ENCODE data around the gene EFEMP2.
"Not testable (repeated sequence)": the region's sequence is repeated elsewhere in the genome, so short reads cannot be mapped to it uniquely, and the experiment has no call there.

Gene EFEMP2

DNA sequence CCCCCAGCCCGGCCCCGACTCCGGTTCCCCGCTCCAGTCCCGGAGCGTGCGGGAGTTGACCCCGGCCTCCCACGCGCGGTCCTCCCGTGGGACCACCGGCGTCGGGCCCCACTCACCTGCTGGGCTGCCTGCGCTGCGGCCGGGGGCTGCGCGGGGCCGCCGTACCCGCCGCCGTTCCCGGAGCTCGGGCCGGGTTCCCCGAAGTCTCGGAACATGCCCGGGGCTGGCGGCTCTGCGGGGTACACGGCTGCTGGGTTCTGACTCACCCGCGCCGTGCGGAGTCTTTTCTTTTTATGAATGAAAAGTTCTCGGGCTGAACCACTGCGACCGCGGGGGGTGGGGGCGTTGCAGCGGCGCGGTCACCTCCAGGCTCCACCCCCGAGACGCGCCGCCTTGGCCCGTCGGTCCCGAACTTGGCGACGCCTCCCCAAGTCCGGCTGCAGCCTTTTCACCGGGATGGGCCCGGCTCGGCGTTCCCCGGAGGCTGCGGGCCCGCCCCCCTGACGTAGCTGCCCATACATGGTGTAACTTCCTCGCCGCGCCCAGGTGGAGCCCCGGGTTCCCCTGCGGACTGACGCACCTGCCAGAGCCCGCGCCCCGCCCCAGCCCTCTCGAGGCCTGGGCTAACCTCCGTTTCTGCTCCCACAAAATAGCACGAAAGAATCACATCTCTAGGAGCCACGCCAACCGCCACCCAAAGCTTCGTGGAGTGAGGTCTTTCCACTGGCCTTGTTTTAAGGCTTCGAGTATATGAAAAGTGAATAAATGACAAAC, 27.7 kb upstream of the EFEMP2 start, which contains the start of gene FOSL1:
FOSL1 (minus strand) TSS at position 264 of the 774 bp plus-strand sequence; CDS start at position 215, 49 bp downstream.
- Histone ChIP-seq H3K27me3 (ENCODE audit: control insufficient read depth in 1 of 2, insufficient read depth in 2 of 2, low read length in 2 of 2) (peaks cover 0 to 11% of the 10 kb centered on the region in 2 donors), H3K36me3 (ENCODE audit: control insufficient read depth in 2 of 2, insufficient read depth in 2 of 2, low read length in 2 of 2) (no peaks in the 10 kb centered on the region), H3K27ac (ENCODE audit: low read length) (no peak within 1 kb of the TSS), H3K4me3 (ENCODE audit: low read length in 2 of 2) (peak within 1 kb of the TSS; percentile 69), H3K4me1 (ENCODE audit: control insufficient read depth, insufficient read depth, low read length) (peaks cover 19% of the 10 kb centered on the region), H3K9me3 (ENCODE audit: control insufficient read depth in 2 of 2, low read length in 2 of 2) (no peaks in the 10 kb centered on the region), H3K9ac (ENCODE audit: low read length in 2 of 2) (peak within 1 kb of the TSS in 1 of 2 donors; percentile 71)

DNA sequence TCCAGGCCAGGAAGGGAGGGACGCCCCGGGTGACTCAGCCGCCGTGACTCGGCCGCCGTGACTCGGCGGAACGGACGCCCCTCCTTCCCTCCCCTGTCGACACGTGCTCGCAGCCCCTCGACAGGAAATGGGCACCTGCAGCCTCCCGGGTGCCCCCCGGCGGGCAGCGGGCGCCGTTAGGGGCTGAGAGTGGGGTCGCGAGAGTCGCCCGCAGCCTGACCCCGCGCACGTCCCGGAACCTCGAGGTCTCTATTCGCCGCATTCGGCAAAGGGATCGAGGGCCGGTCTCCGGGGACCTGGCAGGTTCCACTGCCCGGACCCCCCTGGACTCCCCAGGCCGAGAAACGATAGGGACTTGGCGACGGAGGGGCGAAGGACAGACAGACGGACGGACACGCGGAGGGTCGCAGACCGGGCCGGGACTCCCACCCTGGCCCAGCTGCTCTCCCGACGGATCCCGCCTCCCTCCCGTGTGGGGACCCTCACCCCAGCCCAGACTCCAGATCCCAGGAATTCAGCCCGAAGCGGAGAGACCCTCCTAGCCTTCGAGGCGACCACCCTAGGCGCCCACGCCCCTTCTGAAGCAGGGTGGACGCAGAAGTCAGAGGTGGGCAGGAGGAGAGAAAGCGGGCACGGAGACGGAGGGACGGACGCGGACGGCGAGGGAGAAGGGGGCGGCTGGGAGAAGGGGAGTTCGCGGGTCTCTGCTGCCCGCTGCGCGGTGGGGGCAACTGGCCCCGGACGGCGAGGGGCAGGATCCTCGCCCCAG, 26.9 kb upstream of the EFEMP2 start:
- Histone ChIP-seq H3K9ac (ENCODE audit: low read length in 2 of 2) (peak overlapping the region in 1 of 2 donors; percentile 71), H3K9me3 (ENCODE audit: control insufficient read depth in 2 of 2, low read length in 2 of 2) (no peaks in the 10 kb centered on the region), H3K27me3 (ENCODE audit: control insufficient read depth in 1 of 2, insufficient read depth in 2 of 2, low read length in 2 of 2) (peaks cover 0 to 11% of the 10 kb centered on the region in 2 donors), H3K4me1 (ENCODE audit: control insufficient read depth, insufficient read depth, low read length) (peaks cover 19% of the 10 kb centered on the region), H3K36me3 (ENCODE audit: control insufficient read depth in 2 of 2, insufficient read depth in 2 of 2, low read length in 2 of 2) (no peaks in the 10 kb centered on the region), H3K4me3 (ENCODE audit: low read length in 2 of 2) (peak overlapping the region; percentile 69), H3K27ac (ENCODE audit: low read length) (no peak overlapping the region)

DNA sequence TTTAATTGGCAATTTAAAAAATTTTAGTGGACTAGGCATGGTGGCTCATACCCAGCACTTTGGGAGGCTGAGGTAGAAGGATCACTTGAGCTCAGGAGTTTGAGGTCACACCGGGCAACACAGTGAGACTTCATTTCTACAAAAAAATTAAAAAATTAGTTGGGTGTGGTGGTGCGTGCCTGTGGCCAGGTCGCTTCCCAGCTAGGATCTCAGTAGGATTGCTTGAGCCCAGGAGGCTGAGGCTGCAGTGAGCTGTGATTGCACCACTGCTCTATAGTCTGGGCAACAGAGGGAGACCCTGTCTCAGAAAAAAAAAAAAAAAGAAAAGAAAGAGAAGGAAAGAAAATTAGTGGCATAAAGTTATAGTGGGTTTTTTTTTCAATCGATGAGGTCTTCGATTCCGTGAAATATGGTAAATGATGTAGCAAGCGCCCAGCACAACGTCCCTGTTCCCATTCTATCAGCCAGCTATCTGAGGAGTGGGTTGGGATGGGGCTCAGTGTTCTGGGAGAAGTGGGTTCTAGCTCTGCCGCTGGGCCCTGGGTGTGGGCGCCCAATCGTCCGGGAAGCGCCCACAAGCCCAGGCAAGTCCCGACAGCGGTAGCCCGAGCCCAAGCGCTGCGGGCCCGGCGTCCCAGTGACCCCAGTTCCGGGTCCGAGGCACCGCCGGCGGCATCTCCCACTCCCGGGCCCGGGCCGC, 26.2 kb upstream of the EFEMP2 start:
- Histone ChIP-seq H3K27ac (ENCODE audit: low read length) (no peak overlapping the region), H3K9ac (ENCODE audit: low read length in 2 of 2) (no peak overlapping the region), H3K27me3 (ENCODE audit: control insufficient read depth in 1 of 2, insufficient read depth in 2 of 2, low read length in 2 of 2) (peaks cover 0 to 11% of the 10 kb centered on the region in 2 donors), H3K4me3 (ENCODE audit: low read length in 2 of 2) (peak overlapping the region; percentile 37 to 69), H3K36me3 (ENCODE audit: control insufficient read depth in 2 of 2, insufficient read depth in 2 of 2, low read length in 2 of 2) (no peaks in the 10 kb centered on the region), H3K9me3 (ENCODE audit: control insufficient read depth in 2 of 2, low read length in 2 of 2) (no peaks in the 10 kb centered on the region), H3K4me1 (ENCODE audit: control insufficient read depth, insufficient read depth, low read length) (peaks cover 21% of the 10 kb centered on the region)

DNA sequence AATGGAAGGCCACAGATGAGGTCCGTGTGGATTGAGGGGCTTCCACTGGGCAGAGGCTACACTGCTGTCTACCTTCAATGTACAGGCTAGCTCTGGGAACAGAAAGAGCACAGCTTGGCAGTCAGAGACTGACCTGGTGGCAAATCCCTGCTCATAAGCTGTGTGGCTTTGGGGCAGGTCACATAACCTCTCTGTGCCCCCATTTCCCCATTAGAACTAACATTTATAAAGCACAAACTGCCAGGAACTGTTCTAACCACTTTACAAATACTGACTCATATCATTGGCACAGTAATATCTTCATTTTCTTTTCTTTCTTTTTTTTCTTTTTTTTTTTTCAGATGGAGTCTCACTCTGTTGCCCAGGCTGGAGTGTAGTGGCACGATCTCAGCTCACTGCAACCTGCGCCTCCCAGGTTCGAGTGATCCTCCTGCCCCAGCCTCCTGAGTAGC, 24.4 kb upstream of the EFEMP2 start:
- Histone ChIP-seq H3K27me3 (ENCODE audit: control insufficient read depth in 1 of 2, insufficient read depth in 2 of 2, low read length in 2 of 2) (peaks cover 0 to 11% of the 10 kb centered on the region in 2 donors), H3K27ac (ENCODE audit: low read length) (no peak overlapping the region), H3K9ac (ENCODE audit: low read length in 2 of 2) (no peak overlapping the region), H3K4me3 (ENCODE audit: low read length in 2 of 2) (no peak overlapping the region), H3K4me1 (ENCODE audit: control insufficient read depth, insufficient read depth, low read length) (peaks cover 36% of the 10 kb centered on the region), H3K36me3 (ENCODE audit: control insufficient read depth in 2 of 2, insufficient read depth in 2 of 2, low read length in 2 of 2) (no peaks in the 10 kb centered on the region), H3K9me3 (ENCODE audit: control insufficient read depth in 2 of 2, low read length in 2 of 2) (no peaks in the 10 kb centered on the region)

DNA sequence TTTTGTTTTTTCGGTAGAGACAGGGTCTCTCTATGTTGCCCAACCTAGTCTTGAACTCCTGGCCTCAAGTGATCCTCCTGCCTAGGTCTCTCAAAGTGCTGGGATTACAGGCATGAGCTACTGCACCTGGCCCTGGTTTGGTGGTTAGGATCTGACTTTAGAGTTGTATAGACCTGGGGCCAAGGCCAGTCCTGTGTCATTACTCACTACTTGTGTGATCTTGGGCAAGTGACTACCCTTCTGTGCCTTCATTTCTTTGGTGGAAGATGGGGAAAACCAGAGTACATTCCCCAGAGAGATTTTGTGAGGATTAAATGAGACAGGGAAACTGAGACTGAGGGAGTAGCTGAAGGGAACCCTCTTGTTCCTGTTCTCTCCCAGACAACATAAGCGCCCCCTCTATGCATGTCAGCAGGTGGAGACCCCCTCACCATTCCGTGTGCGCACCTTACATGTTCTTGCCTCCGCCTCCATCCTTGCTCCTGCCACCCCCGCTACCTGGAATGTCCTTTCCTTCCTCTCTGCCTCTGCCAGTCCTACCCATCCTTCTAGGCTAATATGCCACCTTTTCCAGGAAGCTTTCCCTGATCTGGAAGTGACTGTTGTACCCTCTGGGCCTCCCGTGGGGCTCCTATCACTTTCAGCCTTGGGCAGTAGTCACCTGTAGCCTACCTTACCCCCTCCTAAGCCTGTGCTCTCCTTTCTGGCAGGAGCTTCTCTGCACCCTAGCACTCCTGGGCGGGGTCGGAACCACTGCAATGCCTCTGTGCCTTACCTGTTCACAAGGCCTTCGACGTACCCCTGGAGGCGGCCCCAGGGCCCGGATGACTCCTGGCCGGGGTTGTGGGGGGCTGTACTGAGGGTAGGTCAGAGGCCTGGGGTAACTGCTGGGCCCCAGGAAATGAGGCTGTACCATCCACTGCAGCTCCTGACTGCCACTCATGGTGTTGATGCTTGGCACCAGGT, 23.7 kb upstream of the EFEMP2 start:
- H3K4me3 ChIP-seq (ENCODE audit: low read length in 2 of 2), result no peak overlapping the region
- no peak overlapping the region for H3K27ac ChIP-seq (ENCODE audit: low read length)
- no peaks in the 10 kb centered on the region for H3K9me3 ChIP-seq (ENCODE audit: control insufficient read depth in 2 of 2, low read length in 2 of 2)
- peaks cover 0 to 11% of the 10 kb centered on the region in 2 donors for H3K27me3 ChIP-seq (ENCODE audit: control insufficient read depth in 1 of 2, insufficient read depth in 2 of 2, low read length in 2 of 2)
- H3K4me1 ChIP-seq (ENCODE audit: control insufficient read depth, insufficient read depth, low read length), result peaks cover 42% of the 10 kb centered on the region
- H3K36me3 ChIP-seq (ENCODE audit: control insufficient read depth in 2 of 2, insufficient read depth in 2 of 2, low read length in 2 of 2), result no peaks in the 10 kb centered on the region
- H3K9ac ChIP-seq (ENCODE audit: low read length in 2 of 2), result no peak overlapping the region

DNA sequence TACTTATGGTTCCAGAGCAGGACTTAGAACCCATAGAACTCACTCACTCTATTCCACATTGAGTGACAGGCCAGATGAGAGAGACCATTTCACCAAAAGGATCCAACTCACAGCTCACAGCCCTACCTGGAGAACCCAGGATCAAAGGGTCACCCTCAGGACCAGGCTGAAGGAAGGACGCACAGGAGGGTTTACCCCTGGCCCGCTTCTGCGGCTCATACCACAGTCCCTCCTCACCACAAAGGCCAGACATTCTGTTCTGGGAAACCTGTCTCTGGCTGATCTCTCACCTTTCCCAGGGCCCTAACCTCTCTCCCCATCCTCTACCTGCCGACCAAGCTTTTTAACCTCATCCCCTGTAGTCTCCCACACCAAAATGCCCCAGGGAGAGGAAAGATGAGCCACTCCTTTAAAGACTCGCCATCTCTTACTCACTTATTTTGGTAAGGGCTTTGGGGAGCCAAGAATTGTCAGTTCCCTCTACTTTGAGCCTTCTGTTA, 22.9 kb upstream of the EFEMP2 start:
- H3K27me3 ChIP-seq (ENCODE audit: control insufficient read depth in 1 of 2, insufficient read depth in 2 of 2, low read length in 2 of 2), result peaks cover 0 to 11% of the 10 kb centered on the region in 2 donors
- no peak overlapping the region for H3K27ac ChIP-seq (ENCODE audit: low read length)
- peaks cover 45% of the 10 kb centered on the region for H3K4me1 ChIP-seq (ENCODE audit: control insufficient read depth, insufficient read depth, low read length)
- no peaks in the 10 kb centered on the region for H3K36me3 ChIP-seq (ENCODE audit: control insufficient read depth in 2 of 2, insufficient read depth in 2 of 2, low read length in 2 of 2)
- H3K9me3 ChIP-seq (ENCODE audit: control insufficient read depth in 2 of 2, low read length in 2 of 2), result no peaks in the 10 kb centered on the region
- H3K9ac ChIP-seq (ENCODE audit: low read length in 2 of 2), result no peak overlapping the region
- H3K4me3 ChIP-seq (ENCODE audit: low read length in 2 of 2), result no peak overlapping the region

DNA sequence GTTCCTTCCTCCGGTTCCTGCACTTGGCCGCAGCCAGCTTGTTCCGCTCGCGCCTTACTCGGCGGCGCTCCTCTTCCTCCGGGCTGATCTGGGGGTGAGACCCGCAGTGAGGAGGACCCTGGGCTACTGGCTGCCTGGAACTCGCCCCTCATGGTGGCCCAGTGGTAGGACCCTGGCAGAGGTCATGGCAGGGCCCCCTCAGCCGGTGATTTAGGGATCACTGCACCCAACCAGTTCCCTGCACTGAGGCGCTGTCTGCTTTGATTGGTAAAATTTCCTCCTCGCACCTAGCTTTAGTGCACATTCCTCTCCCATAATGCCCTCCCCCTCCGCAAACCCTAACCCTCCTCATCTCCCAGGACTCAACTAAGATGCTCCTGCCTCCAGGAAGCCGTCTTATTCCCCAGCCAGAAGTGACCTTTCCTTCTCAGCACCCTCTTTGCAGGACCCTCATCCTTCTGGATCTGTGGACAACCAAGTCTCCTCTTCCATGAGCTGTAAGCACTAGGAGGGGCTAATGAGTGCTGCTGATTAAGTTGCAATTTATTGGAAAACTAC, 21.5 kb upstream of the EFEMP2 start:
- peaks cover 44% of the 10 kb centered on the region for H3K4me1 ChIP-seq (ENCODE audit: control insufficient read depth, insufficient read depth, low read length)
- H3K27me3 ChIP-seq (ENCODE audit: control insufficient read depth in 1 of 2, insufficient read depth in 2 of 2, low read length in 2 of 2), result peaks cover 0 to 2% of the 10 kb centered on the region in 2 donors
- no peak overlapping the region for H3K4me3 ChIP-seq (ENCODE audit: low read length in 2 of 2)
- H3K36me3 ChIP-seq (ENCODE audit: control insufficient read depth in 2 of 2, insufficient read depth in 2 of 2, low read length in 2 of 2), result no peaks in the 10 kb centered on the region
- H3K9ac ChIP-seq (ENCODE audit: low read length in 2 of 2), result peak overlapping the region in 1 of 2 donors; percentile 74
- H3K9me3 ChIP-seq (ENCODE audit: control insufficient read depth in 2 of 2, low read length in 2 of 2), result no peaks in the 10 kb centered on the region
- peak overlapping the region; percentile 85 for H3K27ac ChIP-seq (ENCODE audit: low read length)

DNA sequence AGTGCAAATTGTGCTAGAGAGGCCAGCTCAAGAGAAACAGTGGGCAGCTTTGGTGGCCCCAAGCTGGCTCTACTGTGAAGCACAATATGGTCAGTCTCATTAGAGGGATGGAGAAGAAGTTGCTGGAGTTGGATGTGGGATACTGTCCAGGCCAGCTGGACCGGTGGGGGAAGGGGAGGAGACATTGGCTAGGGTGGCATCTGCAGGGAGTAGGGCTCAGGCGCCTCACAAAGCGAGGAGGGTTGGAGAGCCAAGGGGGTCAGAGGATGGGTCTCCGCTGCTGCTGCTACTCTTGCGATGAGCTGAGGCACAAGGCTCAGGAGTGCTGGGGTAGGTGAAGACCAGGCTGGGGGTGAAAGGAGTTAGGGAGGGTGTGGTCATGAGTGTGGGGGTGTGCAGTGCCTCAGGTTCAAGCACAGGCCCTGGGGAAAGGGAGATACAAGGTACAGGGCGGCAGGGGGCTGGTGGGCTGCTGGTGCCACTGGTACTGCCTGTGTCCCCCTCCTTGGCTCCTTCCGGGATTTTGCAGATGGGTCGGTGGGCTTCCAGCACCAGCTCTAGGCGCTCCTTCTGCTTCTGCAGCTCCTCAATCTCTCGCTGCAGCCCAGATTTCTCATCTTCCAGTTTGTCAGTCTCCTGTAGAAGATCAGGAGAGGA, 20.2 kb upstream of the EFEMP2 start:
- peak overlapping the region; percentile 18 to 93 for H3K4me3 ChIP-seq (ENCODE audit: low read length in 2 of 2)

DNA sequence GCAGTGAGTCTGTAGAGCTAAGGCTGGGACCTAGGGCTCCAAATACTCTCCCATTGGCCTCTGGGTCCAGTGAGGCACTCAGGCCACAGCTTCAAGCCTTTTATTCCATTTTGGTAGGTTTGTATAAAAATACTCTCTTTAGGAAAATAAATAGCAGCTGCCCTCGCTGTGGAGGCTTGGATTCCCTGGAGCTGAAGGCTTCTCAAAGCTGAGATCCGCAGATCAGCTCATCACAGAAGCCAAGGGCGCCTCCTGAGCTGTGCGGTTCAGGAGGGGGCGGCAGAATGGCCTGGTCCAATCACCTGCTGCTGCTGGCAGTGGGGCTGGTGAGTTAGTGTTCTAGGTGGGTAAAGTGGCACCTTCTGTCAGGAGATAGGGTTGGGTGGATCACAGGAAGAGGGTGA, 19.5 kb upstream of the EFEMP2 start:
- H3K27me3 ChIP-seq (ENCODE audit: control insufficient read depth in 1 of 2, insufficient read depth in 2 of 2, low read length in 2 of 2); H3K9me3 ChIP-seq (ENCODE audit: control insufficient read depth in 2 of 2, low read length in 2 of 2); H3K36me3 ChIP-seq (ENCODE audit: control insufficient read depth in 2 of 2, insufficient read depth in 2 of 2, low read length in 2 of 2): not testable (repeated sequence)
- peak overlapping the region; percentile 73 to 93 for H3K4me3 ChIP-seq (ENCODE audit: low read length in 2 of 2)
- H3K9ac ChIP-seq (ENCODE audit: low read length in 2 of 2), result peak overlapping the region; percentile 75 to 80
- H3K4me1 ChIP-seq (ENCODE audit: control insufficient read depth, insufficient read depth, low read length), result peaks cover 61% of the 10 kb centered on the region
- H3K27ac ChIP-seq (ENCODE audit: low read length), result peak overlapping the region; percentile 99

More for the DNA sequence above, 20.2 kb upstream of the EFEMP2 start:
- Histone ChIP-seq H3K4me1 (ENCODE audit: control insufficient read depth, insufficient read depth, low read length) (peaks cover 55% of the 10 kb centered on the region), H3K9me3 (ENCODE audit: control insufficient read depth in 2 of 2, low read length in 2 of 2) (no peaks in the 10 kb centered on the region), H3K27ac (ENCODE audit: low read length) (peak overlapping the region; percentile 99), H3K9ac (ENCODE audit: low read length in 2 of 2) (no peak overlapping the region), H3K27me3 (ENCODE audit: control insufficient read depth in 1 of 2, insufficient read depth in 2 of 2, low read length in 2 of 2) (no peaks in the 10 kb centered on the region), H3K36me3 (ENCODE audit: control insufficient read depth in 2 of 2, insufficient read depth in 2 of 2, low read length in 2 of 2) (no peaks in the 10 kb centered on the region)

Measured in stomach smooth muscle (tissue), 2 donors.